Measurements from ENCODE around the gene PCSK7. TPM values are rescaled to one million over a fixed set of nuclear protein-coding genes. Genes with fewer than 3 reads are reported as not detected.
A peak's percentile ranks its signal among the peaks of the same experiment; 100 is the strongest.
"Not testable (repeated sequence)": the region's sequence is repeated elsewhere in the genome, so short reads cannot be mapped to it uniquely, and the experiment has no call there.

PCSK7 gene
- polyA plus RNA-seq, 1 donor: 27.8 TPM

GRCh38 chr11:117189941-117190544 is 41.8 kb downstream of the PCSK7 start:
- H3K4me3 ChIP-seq (ENCODE audit: low read length): no peak overlapping the region
- no peaks in the 10 kb centered on the region for H3K27me3 ChIP-seq (ENCODE audit: control insufficient read depth, insufficient read depth, low read length)
- WGBS (ENCODE audit: insufficient coverage, low lambda C conversion rate): no CpG with 5 or more reads among the region's 8 CpGs
- H3K36me3 ChIP-seq (ENCODE audit: control insufficient read depth, insufficient read depth, low read length): peaks cover 88% of the 10 kb centered on the region
- no peak for DNase-seq
- no peaks in the 10 kb centered on the region for H3K9me3 ChIP-seq (ENCODE audit: control insufficient read depth, low read depth, low read length)
- H3K27ac ChIP-seq (ENCODE audit: low read length): no peak overlapping the region
- peaks cover 8% of the 10 kb centered on the region for H3K4me1 ChIP-seq (ENCODE audit: control insufficient read depth, insufficient read depth, low read length)

GRCh38 chr11:117189191-117189940 is 42.5 kb downstream of the PCSK7 start:
- no peak for DNase-seq
- WGBS (ENCODE audit: insufficient coverage, low lambda C conversion rate): no CpG with 5 or more reads among the region's 22 CpGs
- peaks cover 8% of the 10 kb centered on the region for H3K4me1 ChIP-seq (ENCODE audit: control insufficient read depth, insufficient read depth, low read length)
- H3K27ac ChIP-seq (ENCODE audit: low read length): no peak overlapping the region
- H3K27me3 ChIP-seq (ENCODE audit: control insufficient read depth, insufficient read depth, low read length): no peaks in the 10 kb centered on the region
- H3K4me3 ChIP-seq (ENCODE audit: low read length): no peak overlapping the region
- no peaks in the 10 kb centered on the region for H3K9me3 ChIP-seq (ENCODE audit: control insufficient read depth, low read depth, low read length)
- H3K36me3 ChIP-seq (ENCODE audit: control insufficient read depth, insufficient read depth, low read length): peaks cover 85% of the 10 kb centered on the region

- Histone ChIP-seq H3K4me3 (ENCODE audit: low read length) (no peak overlapping the region), H3K27ac (ENCODE audit: low read length) (no peak overlapping the region), H3K4me1 (ENCODE audit: control insufficient read depth, insufficient read depth, low read length) (peaks cover 13% of the 10 kb centered on the region), H3K36me3 (ENCODE audit: control insufficient read depth, insufficient read depth, low read length) (peaks cover 83% of the 10 kb centered on the region), H3K9me3 (ENCODE audit: control insufficient read depth, low read depth, low read length) (no peaks in the 10 kb centered on the region), H3K27me3 (ENCODE audit: control insufficient read depth, insufficient read depth, low read length) (no peaks in the 10 kb centered on the region)
- no peak for DNase-seq
- WGBS (ENCODE audit: insufficient coverage, low lambda C conversion rate): no CpG with 5 or more reads among the region's 20 CpGs
Measured at GRCh38 chr11:117188620-117189081, 43.2 kb downstream of the PCSK7 start.

GRCh38 chr11:117187799-117188481 is 43.9 kb downstream of the PCSK7 start:
- no peak overlapping the region for H3K4me3 ChIP-seq (ENCODE audit: low read length)
- H3K36me3 ChIP-seq (ENCODE audit: control insufficient read depth, insufficient read depth, low read length): peaks cover 77% of the 10 kb centered on the region
- H3K4me1 ChIP-seq (ENCODE audit: control insufficient read depth, insufficient read depth, low read length): peaks cover 13% of the 10 kb centered on the region
- H3K9me3 ChIP-seq (ENCODE audit: control insufficient read depth, low read depth, low read length): no peaks in the 10 kb centered on the region
- H3K27ac ChIP-seq (ENCODE audit: low read length): no peak overlapping the region
- no CpG with 5 or more reads among the region's 16 CpGs for WGBS (ENCODE audit: insufficient coverage, low lambda C conversion rate)
- H3K27me3 ChIP-seq (ENCODE audit: control insufficient read depth, insufficient read depth, low read length): no peaks in the 10 kb centered on the region
- no peak for DNase-seq

DNA sequence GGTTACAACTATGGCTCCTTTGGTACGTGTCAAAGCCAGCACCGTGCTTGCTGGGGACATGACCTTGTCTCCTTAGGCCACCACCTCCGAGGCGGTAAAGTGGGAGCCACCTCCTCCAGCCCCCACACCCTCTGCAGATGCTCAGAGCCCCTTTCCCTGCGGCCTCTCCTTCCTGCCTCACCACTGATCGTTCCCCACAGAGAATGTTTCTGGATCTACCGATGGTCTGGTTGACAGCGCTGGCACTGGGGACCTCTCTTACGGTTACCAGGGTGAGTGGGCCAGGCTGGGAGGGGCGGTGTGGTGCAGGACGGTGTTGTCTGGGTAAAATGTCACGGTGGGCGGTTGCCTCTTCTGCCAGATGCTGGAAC is 44.5 kb downstream of the PCSK7 start:
- H3K4me3 ChIP-seq (ENCODE audit: low read length): no peak overlapping the region
- peaks cover 13% of the 10 kb centered on the region for H3K4me1 ChIP-seq (ENCODE audit: control insufficient read depth, insufficient read depth, low read length)
- no peaks in the 10 kb centered on the region for H3K9me3 ChIP-seq (ENCODE audit: control insufficient read depth, low read depth, low read length)
- no peak for DNase-seq
- H3K36me3 ChIP-seq (ENCODE audit: control insufficient read depth, insufficient read depth, low read length): peaks cover 76% of the 10 kb centered on the region
- no peak overlapping the region for H3K27ac ChIP-seq (ENCODE audit: low read length)
- H3K27me3 ChIP-seq (ENCODE audit: control insufficient read depth, insufficient read depth, low read length): no peaks in the 10 kb centered on the region
- no CpG with 5 or more reads among the region's 13 CpGs for WGBS (ENCODE audit: insufficient coverage, low lambda C conversion rate)

GRCh38 chr11:117187007-117187406 is 44.9 kb downstream of the PCSK7 start:
- H3K27ac ChIP-seq (ENCODE audit: low read length): no peak overlapping the region
- no peaks in the 10 kb centered on the region for H3K9me3 ChIP-seq (ENCODE audit: control insufficient read depth, low read depth, low read length)
- peaks cover 76% of the 10 kb centered on the region for H3K36me3 ChIP-seq (ENCODE audit: control insufficient read depth, insufficient read depth, low read length)
- DNase-seq: no peak
- H3K4me1 ChIP-seq (ENCODE audit: control insufficient read depth, insufficient read depth, low read length): peaks cover 13% of the 10 kb centered on the region
- no CpG with 5 or more reads among the region's 6 CpGs for WGBS (ENCODE audit: insufficient coverage, low lambda C conversion rate)
- no peaks in the 10 kb centered on the region for H3K27me3 ChIP-seq (ENCODE audit: control insufficient read depth, insufficient read depth, low read length)
- H3K4me3 ChIP-seq (ENCODE audit: low read length): no peak overlapping the region

DNA sequence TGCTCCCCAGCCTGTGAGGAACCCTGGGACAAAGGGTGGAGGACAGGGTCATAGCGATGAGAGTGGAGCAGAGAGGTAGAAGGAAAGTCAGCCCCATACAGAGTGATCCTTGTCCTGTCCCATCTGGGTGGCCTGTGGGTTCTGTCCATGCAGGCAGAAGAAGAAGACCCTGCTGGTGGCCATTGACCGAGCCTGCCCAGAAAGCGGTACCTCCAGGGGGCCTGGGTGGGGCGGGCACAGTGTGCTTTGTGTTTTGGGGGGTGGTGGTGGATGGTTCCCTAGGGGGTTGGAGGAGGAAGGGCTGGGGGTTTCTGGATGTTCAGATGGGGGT is 45.5 kb downstream of the PCSK7 start:
- Histone ChIP-seq H3K9me3 (ENCODE audit: control insufficient read depth, low read depth, low read length) (no peaks in the 10 kb centered on the region), H3K4me3 (ENCODE audit: low read length) (no peak overlapping the region), H3K27ac (ENCODE audit: low read length) (no peak overlapping the region), H3K36me3 (ENCODE audit: control insufficient read depth, insufficient read depth, low read length) (peaks cover 76% of the 10 kb centered on the region), H3K4me1 (ENCODE audit: control insufficient read depth, insufficient read depth, low read length) (peaks cover 13% of the 10 kb centered on the region), H3K27me3 (ENCODE audit: control insufficient read depth, insufficient read depth, low read length) (no peaks in the 10 kb centered on the region)
- DNase-seq: no peak
- WGBS (ENCODE audit: insufficient coverage, low lambda C conversion rate): no CpG with 5 or more reads among the region's 4 CpGs

GRCh38 chr11:117185736-117186430 is 46.0 kb downstream of the PCSK7 start:
- 40% methylated on average over 1 of the region's 5 CpGs for WGBS (ENCODE audit: insufficient coverage, low lambda C conversion rate)
- Histone ChIP-seq H3K4me1 (ENCODE audit: control insufficient read depth, insufficient read depth, low read length) (peaks cover 17% of the 10 kb centered on the region), H3K36me3 (ENCODE audit: control insufficient read depth, insufficient read depth, low read length) (peaks cover 76% of the 10 kb centered on the region), H3K27me3 (ENCODE audit: control insufficient read depth, insufficient read depth, low read length) (no peaks in the 10 kb centered on the region), H3K4me3 (ENCODE audit: low read length) (no peak overlapping the region), H3K27ac (ENCODE audit: low read length) (peak overlapping the region; percentile 37), H3K9me3 (ENCODE audit: control insufficient read depth, low read depth, low read length) (no peaks in the 10 kb centered on the region)
- DNase-seq: no peak

DNA sequence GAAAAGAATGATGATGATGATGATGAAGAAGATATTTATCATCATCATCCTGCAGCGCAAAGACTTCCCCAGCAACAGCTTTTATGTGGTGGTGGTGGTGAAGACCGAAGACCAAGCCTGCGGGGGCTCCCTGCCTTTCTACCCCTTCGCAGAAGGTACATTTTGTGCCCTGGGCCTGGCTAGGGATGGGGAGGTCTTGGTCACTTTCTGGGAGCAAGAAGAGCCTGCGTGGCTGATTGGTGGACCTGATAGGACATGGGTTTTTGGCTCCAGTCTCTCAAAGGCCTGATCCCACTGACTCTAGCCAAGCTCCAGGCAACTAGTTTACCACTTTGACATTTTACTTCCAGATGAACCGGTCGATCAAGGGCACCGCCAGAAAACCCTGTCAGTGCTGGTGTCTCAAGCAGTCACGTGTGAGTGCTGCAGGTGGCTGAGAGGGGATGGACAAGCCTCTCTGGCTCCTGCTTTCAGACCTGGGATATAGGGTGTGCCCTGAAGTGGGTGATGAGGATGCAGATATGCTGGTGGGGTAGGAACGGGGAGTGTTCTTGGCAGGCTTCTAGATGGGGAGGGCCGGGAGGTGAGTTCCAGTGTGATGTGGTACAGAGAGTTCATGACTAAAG is 48.0 kb downstream of the PCSK7 start:
- Histone ChIP-seq H3K4me1 (ENCODE audit: control insufficient read depth, insufficient read depth, low read length) (peaks cover 28% of the 10 kb centered on the region), H3K9me3 (ENCODE audit: control insufficient read depth, low read depth, low read length) (no peaks in the 10 kb centered on the region), H3K36me3 (ENCODE audit: control insufficient read depth, insufficient read depth, low read length) (peaks cover 57% of the 10 kb centered on the region), H3K27ac (ENCODE audit: low read length) (no peak overlapping the region), H3K27me3 (ENCODE audit: control insufficient read depth, insufficient read depth, low read length) (no peaks in the 10 kb centered on the region), H3K4me3 (ENCODE audit: low read length) (no peak overlapping the region)
- peak in 1 of 2 donors; percentile 43 for DNase-seq
- 100% methylated on average over 1 of the region's 11 CpGs for WGBS (ENCODE audit: insufficient coverage, low lambda C conversion rate)

GRCh38 chr11:117183178-117183577 is 48.7 kb downstream of the PCSK7 start:
- not testable (repeated sequence) for H3K27ac ChIP-seq (ENCODE audit: low read length); H3K9me3 ChIP-seq (ENCODE audit: control insufficient read depth, low read depth, low read length); DNase-seq; H3K27me3 ChIP-seq (ENCODE audit: control insufficient read depth, insufficient read depth, low read length); H3K4me3 ChIP-seq (ENCODE audit: low read length)
- Histone ChIP-seq H3K36me3 (ENCODE audit: control insufficient read depth, insufficient read depth, low read length) (peaks cover 50% of the 10 kb centered on the region), H3K4me1 (ENCODE audit: control insufficient read depth, insufficient read depth, low read length) (peaks cover 30% of the 10 kb centered on the region)
- WGBS (ENCODE audit: insufficient coverage, low lambda C conversion rate): no CpG with 5 or more reads among the region's 13 CpGs
